IMR-90 (cell line): ENCODE measurements around the gene IBSP. TPM values are rescaled to one million over a fixed set of nuclear protein-coding genes. Genes with fewer than 3 reads are reported as not detected.

Experiments used
- ATAC-seq: fragments of 200-7000 bp; cut with Tn5 transposase; 2 replicates; pipeline ENCODE4 v1.9.1; 2020; ENCODE audit warnings: low read depth, mild to moderate bottlenecking, moderate library complexity
- BruUV-seq: library from RNA; stranded (reverse); fragments of 400-500 nt; replicated peaks from 2 replicates; lab custom pipeline; 2021; lab: Mats Ljungman, UMichigan
- CTCF ChIA-PET: fragments of 300-600 bp; formaldehyde crosslinking; extraction: SDS; loops from one replicate; lab custom pipeline; 2021; ENCODE audit warnings: antibody characterized with exemption; lab: Yijun Ruan, JAX
- POLR2A ChIA-PET: fragments of 300-600 bp; sonication (Branson Sonifier 250); formaldehyde crosslinking; loops from one replicate; lab custom pipeline; 2022; ENCODE audit warnings: antibody characterized with exemption; ENCODE audit not compliant: unreplicated experiment; lab: Charles Lee
- DNase-seq: peaks from one replicate; pipeline ENCODE4 v3.0.0; 2013
- H2AFZ ChIP-seq: replicated peaks from 2 replicates; pipeline ENCODE3; 2013; ENCODE audit warnings: low read length, mild to moderate bottlenecking; ENCODE audit not compliant: poor library complexity
- H2AK5ac ChIP-seq: 2 replicates; pipeline ENCODE4 v1.6.1; 2013; ENCODE audit warnings: low read depth, low read length, inconsistent platforms
- H2AK9ac ChIP-seq: replicated peaks from 2 replicates; pipeline ENCODE3; 2013; ENCODE audit warnings: mild to moderate bottlenecking, low read depth, low read length, moderate library complexity; ENCODE audit not compliant: poor library complexity
- H2BK120ac ChIP-seq: 2 replicates; pipeline ENCODE4 v1.6.1; 2013; ENCODE audit warnings: low read depth, low read length, inconsistent platforms
- H2BK15ac ChIP-seq: 3 replicates; pipeline ENCODE4 v1.6.1; 2013; ENCODE audit warnings: low read depth, low read length, inconsistent platforms
- H2BK20ac ChIP-seq: 2 replicates; pipeline ENCODE4 v1.6.1; 2013; ENCODE audit warnings: low read depth, mild to moderate bottlenecking, inconsistent platforms, low read length, moderate library complexity
- H2BK5ac ChIP-seq: 2 replicates; pipeline ENCODE4 v1.6.1; 2013; ENCODE audit warnings: mild to moderate bottlenecking, low read depth, low read length, inconsistent platforms; ENCODE audit not compliant: poor library complexity, severe bottlenecking
- H3K14ac ChIP-seq: replicated peaks from 2 replicates; pipeline ENCODE4 v1.6.1; 2013; ENCODE audit warnings: low read depth, low read length, inconsistent platforms
- H3K18ac ChIP-seq: 2 replicates; pipeline ENCODE4 v1.6.1; 2013; ENCODE audit warnings: low read depth, low read length, control low read depth
- H3K23ac ChIP-seq: 2 replicates; pipeline ENCODE4 v1.6.1; 2013; ENCODE audit warnings: low read depth, low read length, inconsistent platforms
- H3K27ac ChIP-seq: 2 replicates; pipeline ENCODE4 v1.5.1; 2013; ENCODE audit warnings: mild to moderate bottlenecking, control low read depth, low read length; ENCODE audit not compliant: insufficient read depth
- H3K27me3 ChIP-seq: 2 replicates; pipeline ENCODE4 v1.6.1; 2013; ENCODE audit warnings: low read length; ENCODE audit not compliant: control insufficient read depth, insufficient read depth
- H3K36me3 ChIP-seq: 2 replicates; pipeline ENCODE4 v1.6.1; 2013; ENCODE audit warnings: low read length, mixed read lengths; ENCODE audit not compliant: control insufficient read depth, insufficient read depth
- H3K4ac ChIP-seq: 2 replicates; pipeline ENCODE4 v1.6.1; 2013; ENCODE audit warnings: low read depth, low read length, inconsistent platforms
- H3K4me1 ChIP-seq: 2 replicates; pipeline ENCODE4 v1.6.1; 2013; ENCODE audit warnings: low read length, mixed read lengths; ENCODE audit not compliant: control insufficient read depth, insufficient read depth
- H3K4me2 ChIP-seq: 2 replicates; pipeline ENCODE4 v1.6.1; 2013; ENCODE audit warnings: low read depth, mild to moderate bottlenecking, control low read depth, low read length, moderate library complexity
- H3K4me3 ChIP-seq: 2 replicates; pipeline ENCODE4 v1.5.1; 2013; ENCODE audit warnings: low read depth, mild to moderate bottlenecking, control low read depth, low read length, moderate library complexity; ENCODE audit not compliant: insufficient read depth
- H3K56ac ChIP-seq: 2 replicates; pipeline ENCODE4 v1.6.1; 2013; ENCODE audit warnings: low read length, inconsistent platforms; ENCODE audit not compliant: insufficient read depth; ENCODE audit errors: extremely low read depth
- H3K79me1 ChIP-seq, 2 experiments: 2 replicates each; pipeline ENCODE4 v1.6.1; 2013; ENCODE audit warnings: low read length in 2 of 2, inconsistent platforms in 1 of 2, low read depth in 1 of 2
- H3K9ac ChIP-seq: 2 replicates; pipeline ENCODE4 v1.6.1; 2013; ENCODE audit warnings: low read depth, low read length, control low read depth
- H3K9me1 ChIP-seq: 2 replicates; pipeline ENCODE4 v1.6.1; 2013; ENCODE audit warnings: low read length, inconsistent platforms; ENCODE audit not compliant: insufficient read depth
- H3K9me3 ChIP-seq: 2 replicates; pipeline ENCODE4 v1.6.1; 2013; ENCODE audit warnings: low read length; ENCODE audit not compliant: control insufficient read depth, insufficient read depth
- H4K20me1 ChIP-seq: 2 replicates; pipeline ENCODE4 v1.6.1; 2013; ENCODE audit warnings: low read length, inconsistent platforms; ENCODE audit not compliant: insufficient read depth
- H4K5ac ChIP-seq: 2 replicates; pipeline ENCODE4 v1.6.1; 2013; ENCODE audit warnings: mild to moderate bottlenecking, low read depth, low read length, control low read depth
- H4K8ac ChIP-seq, 2 experiments: 2 replicates each; pipeline ENCODE4 v1.6.1; 2013; ENCODE audit warnings: low read depth in 2 of 2, low read length in 2 of 2, control low read depth in 1 of 2, inconsistent platforms in 1 of 2
- H4K91ac ChIP-seq: 2 replicates; pipeline ENCODE4 v1.6.1; 2013; ENCODE audit warnings: low read depth, low read length, inconsistent platforms; ENCODE audit not compliant: insufficient read depth
- BHLHE40 ChIP-seq: fragments of 150-350 bp; IDR thresholded peaks from 2 replicates; pipeline ENCODE4 v1.6.1; 2016; ENCODE audit warnings: mild to moderate bottlenecking, low read depth, low read length
- CEBPB ChIP-seq: IDR thresholded peaks from 2 replicates; pipeline ENCODE4 v1.6.1; 2012; ENCODE audit warnings: low read depth, low read length, improper control_type of control experiment
- CHD1 ChIP-seq: IDR thresholded peaks from 2 replicates; pipeline ENCODE4 v1.6.1; 2012; ENCODE audit warnings: low read depth, low read length, improper control_type of control experiment
- ELK1 ChIP-seq: fragments of 150-350 bp; IDR thresholded peaks from 2 replicates; pipeline ENCODE4 v1.6.1; 2016; ENCODE audit warnings: low read depth, mild to moderate bottlenecking, low read length, moderate library complexity, borderline replicate concordance
- FOS ChIP-seq: fragments of 150-350 bp; IDR thresholded peaks from 2 replicates; pipeline ENCODE4 v1.6.1; 2016; ENCODE audit warnings: low read depth, low read length
- MAFK ChIP-seq: IDR thresholded peaks from 2 replicates; pipeline ENCODE4 v1.6.1; 2012; ENCODE audit warnings: low read depth, low read length, improper control_type of control experiment
- MAZ ChIP-seq: IDR thresholded peaks from 2 replicates; pipeline ENCODE4 v1.6.1; 2012; ENCODE audit warnings: low read depth, mild to moderate bottlenecking, low read length, improper control_type of control experiment, moderate library complexity, borderline replicate concordance
- MXI1 ChIP-seq: IDR thresholded peaks from 2 replicates; pipeline ENCODE4 v1.6.1; 2012; ENCODE audit warnings: low read depth, mild to moderate bottlenecking, low read length, moderate library complexity, borderline replicate concordance
- NFE2L2 ChIP-seq: fragments of 150-350 bp; IDR thresholded peaks from 2 replicates; pipeline ENCODE4 v1.6.1; 2016; ENCODE audit warnings: low read depth, mild to moderate bottlenecking, low read length
- POLR2A ChIP-seq: IDR thresholded peaks from 2 replicates; pipeline ENCODE4 v1.6.1; 2012; ENCODE audit warnings: mild to moderate bottlenecking, low read depth, low read length
- RAD21 ChIP-seq: IDR thresholded peaks from 2 replicates; pipeline ENCODE4 v1.6.1; 2012; ENCODE audit warnings: low read length, improper control_type of control experiment
- RCOR1 ChIP-seq: IDR thresholded peaks from 2 replicates; pipeline ENCODE4 v1.6.1; 2012; ENCODE audit warnings: mild to moderate bottlenecking, low read length, improper control_type of control experiment; ENCODE audit not compliant: insufficient replicate concordance
- RFX5 ChIP-seq: IDR thresholded peaks from 2 replicates; pipeline ENCODE4 v1.8.0; 2012; ENCODE audit warnings: low read depth, mild to moderate bottlenecking, low read length, moderate library complexity
- SMC3 ChIP-seq: fragments of 150-350 bp; IDR thresholded peaks from 2 replicates; pipeline ENCODE4 v1.6.1; 2016; ENCODE audit warnings: low read depth, mild to moderate bottlenecking, antibody characterized with exemption, low read length, moderate library complexity
- WGBS, 2 experiments: methylation state at CpG; one replicate each; pipeline versions ENCODE4 v1.1.5 to v1.1.7; 2013; ENCODE audit warnings: missing lambda C conversion rate in 2 of 2; ENCODE audit not compliant: insufficient read length in 1 of 2; ENCODE audit errors: extremely low coverage in 2 of 2; 5-methylcytosine and 5-hydroxymethylcytosine counted together
- dilution Hi-C: fragments of 300-500 bp; cut with HindIII; formaldehyde crosslinking; loops from one replicate; pipeline ENCODE4 v1.14.3; 2018; ENCODE audit warnings: low sequenced_read_pairs; ENCODE audit not compliant: unreplicated experiment
- in situ Hi-C: fragments of 300-500 bp; cut with MboI; formaldehyde crosslinking; loops from 3 replicates; pipeline ENCODE4 v1.14.3; 2019; ENCODE audit warnings: low sequenced_read_pairs, inconsistent platforms, mixed read lengths
- intact Hi-C: fragments of 100-400 bp; cut with micrococcal nuclease; formaldehyde crosslinking; loops from 2 replicates; pipeline ENCODE4 v1.10.0; 2022
- polyA plus RNA-seq, 3 experiments: library from polyadenylated mRNA; depleted of rRNA; stranded (reverse); fragments of >200 nt; gene quantifications; 2 replicates each; pipeline ENCODE4 v1.2.3, GENCODE V29; 2012; ENCODE audit warnings: low replicate concordance in 1 of 3
- total RNA-seq: library from RNA; depleted of rRNA; stranded (reverse); fragments of >200 nt; gene quantifications from 2 replicates; pipeline ENCODE4 v1.2.3, GENCODE V29; 2012
- TF ChIP-seq, protein P1 (sequence below): conservative IDR thresholded peaks from 2 replicates; pipeline ENCODE4 v1.5.1; 2012; ENCODE audit warnings: mild to moderate bottlenecking, low read depth, low read length, improper control_type of control experiment
- TF ChIP-seq, protein P2 (sequence below): fragments of 150-350 bp; IDR thresholded peaks from 2 replicates; pipeline ENCODE4 v1.6.1; 2017; ENCODE audit warnings: mild to moderate bottlenecking, antibody characterized with exemption, low read length, low read depth

Gene IBSP
- total and polyA plus RNA-seq, 2 of the 4 experiments (the other 2 are of a cell fraction): not detected

GRCh38 chr4:87846226-87846625 is 46.9 kb downstream of the IBSP start:
- 97% methylated on average over 3 of the region's 5 CpGs; no CpG with 5 or more reads in 1 of the 2 experiments for WGBS, 2 experiments
- intact Hi-C loops: loop anchor here (5.0 kb wide), 1 partner anchor 474 kb away; no protein-coding TSS in a partner anchor
- POLR2A ChIA-PET: no interaction called here

More at GRCh38 chr4:87846226-87846625, 46.9 kb downstream of the IBSP start:
- Histone ChIP-seq H3K4me1 (no peaks in the 10 kb centered on the region), H2BK5ac (no peak overlapping the region), H2AK9ac (no peak overlapping the region), H3K56ac (no peak overlapping the region), H3K23ac (no peak overlapping the region), H3K9ac (no peak overlapping the region), H3K36me3 (no peaks in the 10 kb centered on the region), H3K4me3 (no peak overlapping the region), H3K79me1 (no peaks in the 10 kb centered on the region), H4K20me1 (no peaks in the 10 kb centered on the region), H4K5ac (no peak overlapping the region), H2AK5ac (no peak overlapping the region), H2BK15ac (no peak overlapping the region), H3K27ac (no peak overlapping the region), H3K9me1 (no peaks in the 10 kb centered on the region), H3K4ac (no peak overlapping the region), H3K4me2 (no peak overlapping the region), H4K8ac (no peak overlapping the region), H3K9me3 (no peaks in the 10 kb centered on the region), H2BK120ac (no peak overlapping the region), H3K14ac (no peak overlapping the region), H4K91ac (no peak overlapping the region), H2AFZ (no peak overlapping the region), H3K27me3 (peaks cover 6% of the 10 kb centered on the region), H2BK20ac (no peak overlapping the region), H3K18ac (no peak overlapping the region)
- no TSS peak for BruUV-seq
- CTCF ChIA-PET: no interaction called here
- in situ Hi-C loops: loop anchor here (10.0 kb wide), 1 partner anchor 301 kb away; no protein-coding TSS in a partner anchor
- TF ChIP-seq RAD21 (no peak), RFX5 (no peak), SMC3 (no peak), POLR2A (no peak), ELK1 (no peak), MXI1 (no peak), FOS (no peak), MAZ (no peak), BHLHE40 (no peak), CEBPB (no peak), CHD1 (no peak), RCOR1 (no peak), MAFK (no peak), NFE2L2 (no peak)
- TF ChIP-seq, protein P1, sequence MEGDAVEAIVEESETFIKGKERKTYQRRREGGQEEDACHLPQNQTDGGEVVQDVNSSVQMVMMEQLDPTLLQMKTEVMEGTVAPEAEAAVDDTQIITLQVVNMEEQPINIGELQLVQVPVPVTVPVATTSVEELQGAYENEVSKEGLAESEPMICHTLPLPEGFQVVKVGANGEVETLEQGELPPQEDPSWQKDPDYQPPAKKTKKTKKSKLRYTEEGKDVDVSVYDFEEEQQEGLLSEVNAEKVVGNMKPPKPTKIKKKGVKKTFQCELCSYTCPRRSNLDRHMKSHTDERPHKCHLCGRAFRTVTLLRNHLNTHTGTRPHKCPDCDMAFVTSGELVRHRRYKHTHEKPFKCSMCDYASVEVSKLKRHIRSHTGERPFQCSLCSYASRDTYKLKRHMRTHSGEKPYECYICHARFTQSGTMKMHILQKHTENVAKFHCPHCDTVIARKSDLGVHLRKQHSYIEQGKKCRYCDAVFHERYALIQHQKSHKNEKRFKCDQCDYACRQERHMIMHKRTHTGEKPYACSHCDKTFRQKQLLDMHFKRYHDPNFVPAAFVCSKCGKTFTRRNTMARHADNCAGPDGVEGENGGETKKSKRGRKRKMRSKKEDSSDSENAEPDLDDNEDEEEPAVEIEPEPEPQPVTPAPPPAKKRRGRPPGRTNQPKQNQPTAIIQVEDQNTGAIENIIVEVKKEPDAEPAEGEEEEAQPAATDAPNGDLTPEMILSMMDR: no peak
- TF ChIP-seq, protein P2, sequence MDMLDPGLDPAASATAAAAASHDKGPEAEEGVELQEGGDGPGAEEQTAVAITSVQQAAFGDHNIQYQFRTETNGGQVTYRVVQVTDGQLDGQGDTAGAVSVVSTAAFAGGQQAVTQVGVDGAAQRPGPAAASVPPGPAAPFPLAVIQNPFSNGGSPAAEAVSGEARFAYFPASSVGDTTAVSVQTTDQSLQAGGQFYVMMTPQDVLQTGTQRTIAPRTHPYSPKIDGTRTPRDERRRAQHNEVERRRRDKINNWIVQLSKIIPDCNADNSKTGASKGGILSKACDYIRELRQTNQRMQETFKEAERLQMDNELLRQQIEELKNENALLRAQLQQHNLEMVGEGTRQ: no peak
- ATAC-seq: no peak
- dilution Hi-C loops: no loop called here
- DNase-seq: no peak
